Measurements from ENCODE around the gene CEMP1.

GRCh38 chr16:2516391-2517240, 14.6 kb downstream of the CEMP1 start:
- TF ChIP-seq CTCF (IDR thresholded peaks at IDR 0.05) (no peak), POLR2A (IDR thresholded peaks at IDR 0.05) (no peak)

All from uterus (tissue), 2 donors.